HK-2 (cell line): ENCODE measurements around the gene UNC5B.
"Not testable (repeated sequence)": the region's sequence is repeated elsewhere in the genome, so short reads cannot be mapped to it uniquely, and the experiment has no call there.

Experiments used
- DNase-seq: peaks from one replicate; pipeline ENCODE4 v3.0.0-alpha.2; 2018; ENCODE audit not compliant: unreplicated experiment

Gene UNC5B

GRCh38 chr10:71282323-71282680 is 69.9 kb downstream of the UNC5B start:
- no peak for DNase-seq

- no peak for DNase-seq
Observed at GRCh38 chr10:71283410-71283809, 71.0 kb downstream of the UNC5B start.

GRCh38 chr10:71283876-71284275 is 71.5 kb downstream of the UNC5B start:
- DNase-seq, result no peak

- no peak for DNase-seq
Observed at GRCh38 chr10:71284544-71285179, 72.3 kb downstream of the UNC5B start.

DNA sequence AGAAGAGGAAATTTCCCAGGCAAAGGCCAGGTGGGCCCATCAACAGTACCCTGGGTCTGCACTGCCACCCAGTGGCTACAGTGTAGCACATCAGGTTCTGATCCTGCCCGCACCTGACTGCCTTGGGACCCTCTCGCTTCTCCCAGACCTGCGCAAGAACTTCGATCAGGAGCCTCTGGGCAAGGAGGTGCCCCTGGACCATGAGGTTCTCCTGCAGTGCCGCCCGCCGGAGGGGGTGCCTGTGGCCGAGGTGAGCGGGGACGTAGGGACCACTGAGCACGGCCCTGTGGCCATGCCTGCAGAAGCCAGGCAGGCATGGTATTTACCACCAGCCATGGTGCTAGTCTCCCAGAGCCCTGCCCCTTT is 72.8 kb downstream of the UNC5B start:
- peak; percentile 46 for DNase-seq

- DNase-seq, result no peak
Observed at GRCh38 chr10:71285986-71286385, 73.6 kb downstream of the UNC5B start.

GRCh38 chr10:71286521-71287294 is 74.3 kb downstream of the UNC5B start:
- no peak for DNase-seq

DNA sequence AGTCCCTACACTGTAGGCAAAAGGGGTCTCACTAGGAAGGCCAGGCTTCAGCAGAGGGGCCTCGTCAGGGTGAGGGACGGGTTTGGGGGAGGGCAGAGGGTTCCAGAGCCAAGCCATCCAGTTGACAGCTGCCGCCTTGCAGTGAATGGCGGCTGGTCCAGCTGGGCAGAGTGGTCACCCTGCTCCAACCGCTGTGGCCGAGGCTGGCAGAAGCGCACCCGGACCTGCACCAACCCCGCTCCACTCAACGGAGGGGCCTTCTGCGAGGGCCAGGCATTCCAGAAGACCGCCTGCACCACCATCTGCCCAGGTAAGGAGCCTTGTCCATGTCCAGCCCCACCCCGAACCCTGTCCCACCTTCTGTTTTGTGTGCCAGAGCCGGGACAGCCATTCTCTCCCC is 75.1 kb downstream of the UNC5B start:
- no peak for DNase-seq

GRCh38 chr10:71288461-71288860 is 76.1 kb downstream of the UNC5B start:
- no peak for DNase-seq

DNA sequence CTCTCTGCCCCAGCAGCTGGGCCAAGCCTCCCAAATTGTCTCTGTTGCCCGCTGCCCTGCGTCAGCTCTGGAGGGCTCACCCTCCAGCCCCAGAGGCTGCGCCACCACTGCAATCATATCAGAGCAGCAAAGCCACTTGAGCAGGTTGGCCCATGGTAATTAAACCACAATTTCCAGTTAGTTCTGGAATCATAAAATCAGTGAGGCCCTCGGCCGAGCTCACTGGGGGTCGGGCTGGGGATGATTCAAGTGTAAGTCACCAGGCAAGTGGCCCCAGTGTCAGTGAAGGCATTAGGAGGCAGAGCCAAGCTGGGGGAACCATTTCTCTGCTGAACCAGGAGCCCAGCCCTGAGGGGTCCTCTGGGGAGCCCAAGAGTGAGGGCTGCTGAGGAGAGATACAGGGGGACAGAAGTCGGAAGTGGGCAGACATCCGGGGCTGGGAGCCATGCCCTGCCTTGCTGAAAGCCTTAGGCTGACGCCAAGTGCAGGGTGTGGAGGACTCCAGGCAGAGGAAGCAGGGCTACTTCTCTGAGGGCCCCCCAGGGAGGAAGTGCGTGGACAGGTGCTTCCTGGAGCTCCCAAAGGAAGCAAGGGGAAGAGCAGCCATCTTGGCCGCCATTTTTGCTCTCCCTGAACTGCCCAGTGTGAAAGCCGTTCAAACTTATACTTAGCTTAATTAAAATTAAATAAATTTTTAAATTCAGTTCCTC is 77.2 kb downstream of the UNC5B start:
- DNase-seq, result no peak

- no peak for DNase-seq
Observed at GRCh38 chr10:71290331-71290730, 78.0 kb downstream of the UNC5B start.

GRCh38 chr10:71290806-71291527 is 78.6 kb downstream of the UNC5B start:
- no peak for DNase-seq

- DNase-seq, result no peak
Observed at GRCh38 chr10:71291528-71291900, 79.1 kb downstream of the UNC5B start.

DNA sequence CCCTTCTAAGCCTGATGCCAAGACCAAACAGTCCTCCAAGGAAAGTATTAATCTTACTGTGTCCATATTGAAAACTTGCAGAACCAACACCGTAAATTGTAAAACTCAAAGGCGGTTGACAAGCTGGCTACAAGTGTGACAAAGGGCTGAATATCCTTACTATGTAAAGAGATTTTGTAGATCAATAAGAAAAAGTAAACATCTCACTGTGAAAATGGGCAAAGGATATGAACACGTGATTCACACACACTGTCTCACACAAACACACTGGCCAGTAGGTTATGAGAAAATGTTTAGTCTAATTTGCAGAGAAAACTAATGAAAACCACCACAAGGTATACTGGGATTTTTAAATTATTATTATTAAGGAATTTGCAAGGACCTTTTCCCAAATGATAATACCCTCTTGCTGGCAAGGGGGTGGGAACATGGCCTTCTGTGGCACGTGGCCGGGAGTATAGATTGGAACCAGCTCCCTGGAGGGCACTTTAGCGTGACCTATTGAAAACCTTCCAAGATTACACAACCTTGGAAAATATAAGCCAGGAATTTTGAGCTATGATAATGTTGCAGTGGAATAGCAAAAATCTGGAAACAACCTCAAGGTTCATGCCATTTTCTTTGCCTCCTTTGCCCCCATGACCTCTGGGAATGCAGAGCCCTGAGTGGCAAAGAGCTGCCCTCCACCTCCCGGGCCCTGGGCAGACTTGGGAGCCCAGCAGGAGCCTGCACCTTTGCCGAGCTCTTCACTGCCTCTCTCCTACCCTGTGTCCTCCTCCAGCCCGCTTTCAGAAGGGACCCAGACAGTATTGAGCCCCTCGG is 80.5 kb downstream of the UNC5B start:
- DNase-seq, result no peak

- no peak for DNase-seq
Observed at GRCh38 chr10:71293446-71294084, 81.2 kb downstream of the UNC5B start.

- no peak for DNase-seq
Observed at GRCh38 chr10:71294091-71294561, 81.8 kb downstream of the UNC5B start.

GRCh38 chr10:71294856-71295255 is 82.5 kb downstream of the UNC5B start:
- no peak for DNase-seq

DNA sequence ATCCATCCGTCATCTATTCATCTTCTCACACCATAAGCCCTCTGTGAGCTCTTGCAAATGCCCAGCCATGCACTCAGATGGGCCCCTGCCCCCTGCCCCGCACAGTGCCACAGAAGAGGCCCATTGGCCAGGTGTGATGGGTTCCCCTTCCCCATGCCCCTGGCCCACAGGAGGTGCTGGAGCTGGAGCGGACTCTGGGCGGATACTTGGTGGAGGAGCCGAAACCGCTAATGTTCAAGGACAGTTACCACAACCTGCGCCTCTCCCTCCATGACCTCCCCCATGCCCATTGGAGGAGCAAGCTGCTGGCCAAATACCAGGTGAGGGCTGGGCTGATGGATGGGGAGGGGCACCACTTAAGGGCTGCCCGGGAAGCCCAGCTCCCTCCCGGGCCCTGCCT is 83.3 kb downstream of the UNC5B start:
- DNase-seq, result no peak

GRCh38 chr10:71296086-71296485 is 83.7 kb downstream of the UNC5B start:
- no peak for DNase-seq

DNA sequence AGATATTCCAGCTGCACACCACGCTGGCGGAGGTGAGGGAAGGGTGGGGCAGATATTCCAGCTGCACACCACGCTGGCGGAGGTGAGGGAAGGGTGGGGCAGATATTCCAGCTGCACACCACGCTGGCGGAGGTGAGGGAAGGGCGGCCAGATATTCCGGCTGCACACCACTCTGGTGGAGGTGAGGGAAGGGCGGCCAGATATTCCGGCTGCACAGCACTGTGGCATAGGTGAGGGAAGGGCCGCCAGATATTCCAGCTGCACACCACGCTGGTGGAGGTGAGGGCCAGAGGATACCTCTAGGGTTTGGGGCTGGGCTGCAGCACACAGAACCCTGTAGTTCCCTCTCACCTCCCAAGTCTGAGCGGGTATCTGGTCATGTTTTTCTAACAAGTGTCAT is 84.4 kb downstream of the UNC5B start:
- DNase-seq, result not testable (repeated sequence)

DNA sequence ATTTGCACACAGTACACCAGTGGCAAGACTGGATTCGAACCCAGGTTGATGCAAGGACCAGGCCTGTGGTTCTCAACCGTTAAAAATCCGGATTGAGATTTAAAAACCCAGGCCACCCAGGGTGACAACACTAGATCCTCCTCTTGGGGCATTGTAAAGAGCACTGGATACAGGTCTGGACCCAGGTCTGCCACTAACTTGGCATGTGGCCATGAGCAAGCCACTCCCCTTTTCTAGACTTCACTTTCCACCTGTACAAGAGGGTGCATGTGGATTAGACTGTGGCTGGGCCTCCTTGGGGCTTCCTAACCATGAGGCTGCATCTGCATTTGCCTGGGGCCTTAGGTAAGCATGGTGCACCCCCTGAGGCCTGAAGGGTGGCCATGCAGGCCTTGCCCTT is 85.0 kb downstream of the UNC5B start:
- no peak for DNase-seq
